Astrocyte (in vitro differentiated cells and primary cell): ENCODE results near the gene NUCKS1. TPM values are rescaled to one million over a fixed set of nuclear protein-coding genes. Genes with fewer than 3 reads are reported as not detected.

Experiments
- DNase-seq: peaks from one replicate; pipeline ENCODE4 v3.0.0-alpha.2; 2010; ENCODE audit warnings: low read depth
- FAIRE-seq: peaks from 2 replicates; lab custom pipeline; 2011; peaks lifted over from hg19 to GRCh38; lab: Jason Lieb, UNC
- H2AFZ ChIP-seq: 2 replicates; pipeline ENCODE4 v1.6.0; 2012; ENCODE audit warnings: low read depth, low read length, inconsistent platforms
- H3K27ac ChIP-seq: 2 replicates; pipeline ENCODE4 v1.5.1; 2011; ENCODE audit warnings: low read depth, low read length, inconsistent platforms
- H3K27me3 ChIP-seq: 2 replicates; pipeline ENCODE4 v1.6.0; 2011; ENCODE audit warnings: low read length, inconsistent platforms; ENCODE audit not compliant: insufficient read depth
- H3K36me3 ChIP-seq: 2 replicates; pipeline ENCODE4 v1.5.1; 2011; ENCODE audit warnings: low read length, inconsistent platforms; ENCODE audit not compliant: insufficient read depth
- H3K4me1 ChIP-seq: 2 replicates; pipeline ENCODE4 v1.5.1; 2011; ENCODE audit warnings: low read length, inconsistent platforms; ENCODE audit not compliant: insufficient read depth
- H3K4me2 ChIP-seq: 2 replicates; pipeline ENCODE4 v1.6.0; 2012; ENCODE audit warnings: low read length, inconsistent platforms
- H3K4me3 ChIP-seq: 2 replicates; pipeline ENCODE4 v1.5.1; 2011; ENCODE audit warnings: low read depth, mild to moderate bottlenecking, low read length, inconsistent platforms; ENCODE audit not compliant: insufficient read depth
- H3K79me2 ChIP-seq: 2 replicates; pipeline ENCODE4 v1.6.0; 2012; ENCODE audit warnings: mild to moderate bottlenecking, low read length, inconsistent platforms; ENCODE audit not compliant: insufficient read depth
- H3K9ac ChIP-seq: 2 replicates; pipeline ENCODE4 v1.6.0; 2012; ENCODE audit warnings: mild to moderate bottlenecking, low read length, inconsistent platforms
- H3K9me3 ChIP-seq: 2 replicates; pipeline ENCODE4 v1.5.1; 2012; ENCODE audit warnings: low read depth, mild to moderate bottlenecking, low read length, inconsistent platforms; ENCODE audit not compliant: insufficient read depth
- H4K20me1 ChIP-seq: 2 replicates; pipeline ENCODE4 v1.6.0; 2012; ENCODE audit warnings: low read length, inconsistent platforms; ENCODE audit not compliant: insufficient read depth
- H3K27ac Mint-ChIP-seq: one replicate; pipeline ENCODE4 v1.8.0; 2021; ENCODE audit warnings: mild to moderate bottlenecking, mixed read lengths; ENCODE audit not compliant: unreplicated experiment
- H3K27me3 Mint-ChIP-seq: one replicate; pipeline ENCODE4 v1.8.0; 2021; ENCODE audit warnings: low read depth, mixed read lengths; ENCODE audit not compliant: unreplicated experiment
- H3K36me3 Mint-ChIP-seq: one replicate; pipeline ENCODE4 v1.8.0; 2021; ENCODE audit warnings: low read depth, mixed read lengths; ENCODE audit not compliant: unreplicated experiment
- H3K4me1 Mint-ChIP-seq: one replicate; pipeline ENCODE4 v1.8.0; 2021; ENCODE audit warnings: low read depth, mixed read lengths; ENCODE audit not compliant: unreplicated experiment
- H3K4me3 Mint-ChIP-seq: one replicate; pipeline ENCODE4 v1.8.0; 2021; ENCODE audit warnings: mild to moderate bottlenecking, moderate library complexity, mixed read lengths; ENCODE audit not compliant: unreplicated experiment
- H3K9me3 Mint-ChIP-seq: one replicate; pipeline ENCODE4 v1.8.0; 2021; ENCODE audit warnings: mild to moderate bottlenecking, mixed read lengths; ENCODE audit not compliant: unreplicated experiment
- CTCF ChIP-seq: IDR thresholded peaks from 2 replicates; pipeline ENCODE4 v1.5.1; 2011; ENCODE audit warnings: low read depth, mild to moderate bottlenecking, inconsistent platforms, low read length, moderate library complexity; ENCODE audit not compliant: insufficient read depth
- EZH2 ChIP-seq: IDR thresholded peaks from 2 replicates; pipeline ENCODE4 v1.6.1; 2012; ENCODE audit warnings: mild to moderate bottlenecking, low read length, inconsistent platforms; ENCODE audit not compliant: insufficient read depth
- total RNA-seq: library from RNA; stranded (reverse); gene quantifications from 2 replicates; pipeline ENCODE4 v1.2.1, GENCODE V29; 2021

Gene NUCKS1
- total RNA-seq, 1 donor from 2014 or later, result 169 TPM

DNA sequence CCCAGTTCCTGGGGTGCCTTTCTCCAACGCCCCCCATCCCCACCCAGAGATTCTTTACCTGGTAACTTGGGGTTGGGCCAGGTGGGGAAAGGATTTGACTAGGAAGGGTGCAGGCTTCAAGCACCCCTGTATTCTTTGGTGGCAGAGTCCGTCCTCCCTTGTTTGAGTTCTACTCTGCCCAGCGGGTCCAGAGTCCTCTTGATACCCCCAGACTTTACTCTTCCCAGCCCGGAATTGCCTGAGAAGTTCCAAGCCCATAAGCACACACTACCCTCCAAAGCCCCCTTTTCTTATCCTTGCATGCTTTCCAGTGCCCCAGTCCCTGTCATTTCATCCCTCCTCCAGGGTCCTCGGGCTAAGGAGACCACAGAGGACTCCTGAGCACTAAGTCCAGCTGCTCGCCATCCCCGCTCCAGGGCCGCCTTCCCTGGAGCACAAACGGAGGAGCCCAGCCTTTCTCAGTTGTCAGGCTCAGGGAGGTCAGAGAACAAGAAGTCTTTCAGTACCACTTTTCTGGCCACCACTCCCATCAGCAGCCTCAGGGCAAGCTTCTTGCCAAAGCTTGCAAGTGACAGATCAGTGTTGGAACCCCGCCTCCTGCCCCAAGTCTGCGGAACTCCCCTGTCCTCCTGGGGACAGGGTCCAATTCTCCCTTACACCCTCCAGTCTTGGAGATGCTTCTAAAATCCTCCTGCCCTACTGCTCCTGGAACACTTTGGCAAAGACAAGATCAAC, 81.9 kb downstream of the NUCKS1 start:
- Mint-ChIP-seq H3K4me3 (no peak overlapping the region), H3K4me1 (peaks cover 35% of the 10 kb centered on the region), H3K27ac (no peak overlapping the region), H3K36me3 (no peaks in the 10 kb centered on the region), H3K9me3 (no peaks in the 10 kb centered on the region), H3K27me3 (peaks cover 1% of the 10 kb centered on the region)
- Histone ChIP-seq H2AFZ (no peak overlapping the region), H3K4me1 (peaks cover 14% of the 10 kb centered on the region), H3K4me2 (no peak overlapping the region), H3K9me3 (no peaks in the 10 kb centered on the region), H3K79me2 (peaks cover 10% of the 10 kb centered on the region), H3K9ac (no peak overlapping the region), H3K36me3 (no peaks in the 10 kb centered on the region), H3K27me3 (no peaks in the 10 kb centered on the region), H3K4me3 (no peak overlapping the region), H4K20me1 (peaks cover 41% of the 10 kb centered on the region), H3K27ac (no peak overlapping the region)
- DNase-seq (no peak), FAIRE-seq (no peak)
- TF ChIP-seq CTCF, result no peak
- TF ChIP-seq EZH2, result no peak

DNA sequence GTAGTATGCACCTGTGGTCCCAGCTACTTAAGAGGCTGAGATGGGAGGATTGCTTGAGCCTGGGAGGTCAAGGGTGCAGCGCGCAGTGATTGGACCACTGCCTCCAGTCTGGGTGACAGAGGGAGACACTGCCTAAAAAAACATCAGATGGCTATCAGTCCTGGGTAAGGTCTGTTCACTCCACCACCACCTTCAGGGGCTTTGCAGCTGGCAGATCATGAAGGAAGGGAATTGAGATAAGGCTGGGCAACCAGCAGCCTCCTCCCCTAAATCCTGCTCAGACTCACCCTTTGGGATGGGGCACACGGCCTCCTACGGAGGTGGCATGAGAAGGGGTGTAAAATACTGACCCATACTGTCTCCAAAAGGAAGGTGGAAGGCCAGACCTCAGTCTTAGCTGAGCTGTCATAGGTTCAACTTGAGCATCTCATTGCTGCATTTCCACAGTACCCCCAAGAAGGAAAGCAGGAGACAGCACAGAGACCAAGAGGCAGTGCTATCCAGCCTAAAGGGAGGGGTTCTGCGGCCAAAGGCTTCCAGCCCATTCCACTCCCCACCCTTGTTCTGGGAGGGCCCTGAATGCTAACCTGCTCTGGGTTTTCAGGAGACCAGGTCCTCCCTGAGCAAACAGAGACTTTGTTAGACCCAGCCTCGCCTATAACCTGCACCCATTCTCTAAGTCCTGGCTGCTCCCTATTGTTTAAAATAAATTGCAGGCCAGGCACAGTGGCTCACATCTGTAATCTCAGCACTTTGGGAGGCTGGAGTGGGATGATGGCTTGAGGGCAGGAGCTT, 83.4 kb downstream of the NUCKS1 start:
- Histone ChIP-seq H3K9me3 (no peaks in the 10 kb centered on the region), H3K27ac (no peak overlapping the region), H3K4me1 (peaks cover 14% of the 10 kb centered on the region), H3K36me3 (no peaks in the 10 kb centered on the region), H3K9ac (no peak overlapping the region), H3K4me3 (no peak overlapping the region), H4K20me1 (peaks cover 35% of the 10 kb centered on the region), H3K4me2 (no peak overlapping the region), H3K79me2 (peaks cover 10% of the 10 kb centered on the region), H3K27me3 (no peaks in the 10 kb centered on the region), H2AFZ (no peak overlapping the region)
- DNase-seq (no peak), FAIRE-seq (no peak)
- TF ChIP-seq EZH2 (no peak), CTCF (no peak)
- H3K4me1 Mint-ChIP-seq, result peaks cover 28% of the 10 kb centered on the region
- H3K9me3 Mint-ChIP-seq, result no peaks in the 10 kb centered on the region
- peaks cover 7% of the 10 kb centered on the region for H3K36me3 Mint-ChIP-seq
- peaks cover 1% of the 10 kb centered on the region for H3K27me3 Mint-ChIP-seq
- H3K4me3 Mint-ChIP-seq, result no peak overlapping the region
- no peak overlapping the region for H3K27ac Mint-ChIP-seq
